GM19023 (cell line): ENCODE measurements around the gene C11orf65.
"Not testable (repeated sequence)": the region's sequence is repeated elsewhere in the genome, so short reads cannot be mapped to it uniquely, and the experiment has no call there.

Source experiments
- ATAC-seq: cut with Tn5 transposase; IDR thresholded peaks from one replicate; pipeline ENCODE4 v1.9.1; 2021; ENCODE audit warnings: mild to moderate bottlenecking, moderate library complexity; ENCODE audit not compliant: unreplicated experiment

Gene C11orf65

GRCh38 chr11:108474664-108475463 is 7.5 kb upstream of the C11orf65 start:
- ATAC-seq, result no peak

DNA sequence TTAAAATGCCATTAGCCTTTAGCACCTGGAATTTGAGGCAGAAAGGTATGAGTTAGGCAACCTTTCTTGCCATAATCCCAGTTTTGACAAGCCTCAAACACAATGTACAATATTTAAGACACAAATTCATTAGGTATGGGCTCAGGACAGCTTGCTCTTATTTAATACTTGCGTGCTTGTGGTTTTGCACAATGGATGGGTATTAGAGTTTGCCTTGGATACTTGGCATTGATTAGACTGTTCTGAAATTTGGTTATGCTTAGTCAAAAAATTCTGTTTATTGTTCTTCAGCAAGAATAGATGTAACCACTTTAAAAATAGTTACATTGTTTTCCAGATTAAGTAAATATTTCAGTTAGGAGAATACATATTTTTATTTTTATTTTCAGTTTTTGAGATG is 5.4 kb upstream of the C11orf65 start:
- no peak for ATAC-seq

DNA sequence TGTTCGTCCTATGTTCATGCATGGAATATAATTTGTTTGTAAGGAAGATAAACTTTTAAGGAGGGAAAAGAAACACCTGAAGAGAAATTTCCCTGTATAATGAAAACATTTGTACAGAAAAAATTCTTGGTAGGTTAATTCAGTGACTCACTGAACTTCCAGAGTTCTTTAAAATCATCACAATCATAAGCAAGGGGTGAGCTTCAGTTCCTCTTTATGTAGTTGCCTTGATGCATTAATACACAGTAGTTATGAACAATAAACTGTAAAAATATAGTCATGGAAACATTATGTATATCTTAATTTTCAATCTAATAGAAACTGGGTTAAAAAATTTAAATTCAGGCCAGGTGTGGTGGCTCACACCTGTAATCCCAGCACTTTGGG is 1.1 kb upstream of the C11orf65 start:
- ATAC-seq, result no peak

GRCh38 chr11:108466405-108466804 is 924 bp downstream of the C11orf65 start:
- ATAC-seq, result no peak

DNA sequence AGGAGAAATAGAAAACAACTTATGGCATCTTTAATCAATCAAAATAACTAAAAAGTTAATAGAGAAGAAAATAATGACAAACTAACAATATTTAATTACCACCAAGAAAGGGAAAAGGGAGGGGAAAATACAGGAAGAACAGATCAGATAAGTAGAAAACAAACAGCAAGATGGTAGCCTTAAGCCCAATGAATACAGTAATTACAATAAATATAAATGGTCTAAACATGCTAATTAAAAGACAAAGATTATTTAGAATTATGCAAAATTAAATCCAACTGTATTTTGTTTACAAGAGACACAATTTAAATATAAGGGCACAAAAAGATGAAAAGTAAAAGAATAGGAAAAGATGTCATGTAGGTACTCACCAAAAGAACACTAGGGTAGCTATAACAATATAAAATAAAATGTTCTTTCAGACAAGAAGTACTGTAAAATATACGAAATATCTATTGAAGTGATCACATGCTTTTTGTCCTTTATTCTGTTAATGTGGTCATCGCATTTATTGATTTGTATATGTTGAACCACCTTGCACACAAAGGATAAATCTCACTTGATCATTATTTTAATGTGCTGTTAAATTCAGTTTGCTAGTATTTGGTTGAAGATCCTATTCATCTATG is 14.0 kb downstream of the C11orf65 start:
- no peak for ATAC-seq

DNA sequence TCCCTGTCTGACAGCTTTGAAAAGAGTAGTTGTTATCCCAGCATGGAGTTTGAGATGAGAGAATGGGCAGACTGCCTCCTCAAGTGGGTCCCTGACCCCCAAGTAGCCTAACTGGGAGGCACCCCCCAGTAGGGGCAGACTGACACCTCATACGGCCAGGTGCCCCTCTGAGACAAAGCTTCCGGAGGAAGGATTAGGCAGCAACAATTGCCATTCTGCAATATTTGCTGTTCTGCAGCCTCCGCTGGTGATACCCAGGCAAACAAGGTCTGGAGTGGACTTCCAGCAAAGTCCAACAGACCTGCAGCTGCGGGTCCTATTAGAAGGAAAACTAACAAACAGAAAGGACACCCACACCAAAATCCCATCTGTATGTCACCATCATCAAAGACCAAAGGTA is 25.9 kb downstream of the C11orf65 start:
- not testable (repeated sequence) for ATAC-seq

GRCh38 chr11:108436594-108436993 is 30.7 kb downstream of the C11orf65 start:
- ATAC-seq, result no peak

GRCh38 chr11:108435066-108435465 is 32.3 kb downstream of the C11orf65 start:
- ATAC-seq, result no peak

GRCh38 chr11:108432783-108433182 is 34.5 kb downstream of the C11orf65 start:
- ATAC-seq, result no peak

DNA sequence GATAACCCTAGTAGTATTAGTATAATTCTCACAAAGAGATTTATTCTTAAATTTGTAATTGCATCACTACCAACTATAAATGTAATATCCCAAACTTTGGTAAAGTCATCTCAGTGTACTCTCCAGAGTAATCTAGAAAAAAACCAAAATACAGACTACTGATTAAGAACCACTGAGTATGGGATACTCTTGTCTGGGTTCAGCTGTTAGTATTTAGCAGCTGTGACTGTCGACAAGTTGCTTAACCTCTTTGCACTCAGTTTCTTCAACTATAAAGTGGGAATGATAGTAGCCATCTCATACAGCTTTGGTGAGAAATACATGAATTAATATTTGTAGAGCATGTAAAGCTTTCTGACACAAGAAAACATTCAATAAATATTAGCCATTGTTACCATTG is 35.3 kb downstream of the C11orf65 start:
- no peak for ATAC-seq

GRCh38 chr11:108431370-108431769 is 36.0 kb downstream of the C11orf65 start:
- no peak for ATAC-seq

DNA sequence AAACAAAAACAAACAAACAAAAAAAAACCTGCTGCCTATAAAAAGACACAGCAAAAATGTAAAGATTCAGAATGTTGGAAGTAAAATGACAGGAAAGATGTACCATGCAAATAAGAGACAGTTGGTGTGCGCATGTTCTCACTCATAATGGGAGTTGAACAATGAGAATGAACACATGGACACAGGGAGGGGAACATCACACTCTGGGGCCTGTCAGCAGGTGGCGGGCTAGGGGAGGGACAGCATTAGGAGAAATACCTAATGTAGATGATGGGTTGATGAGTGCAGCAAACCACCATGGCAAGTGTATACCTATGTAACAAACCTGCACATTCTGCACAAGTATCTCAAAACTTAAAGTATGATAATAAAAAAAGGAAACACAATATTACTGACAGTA is 49.8 kb downstream of the C11orf65 start:
- ATAC-seq, result not testable (repeated sequence)

DNA sequence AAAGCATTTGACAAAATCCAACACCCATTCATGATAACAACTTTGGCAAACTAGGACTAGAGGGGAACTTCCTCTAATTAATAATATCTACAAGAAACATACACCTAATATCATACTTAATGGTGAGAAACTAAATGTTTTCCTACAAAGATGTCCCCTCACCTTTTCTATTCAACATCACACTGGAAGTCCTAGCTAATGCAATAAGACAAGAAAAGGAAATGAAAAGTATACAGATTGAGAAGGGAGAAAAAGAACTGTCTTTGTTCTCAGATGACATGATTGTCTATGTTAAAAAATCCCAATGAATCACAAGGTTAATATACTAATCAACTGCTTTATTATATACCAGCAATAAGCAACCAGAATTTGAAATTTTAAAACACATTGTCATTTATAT is 52.4 kb downstream of the C11orf65 start:
- ATAC-seq, result no peak

DNA sequence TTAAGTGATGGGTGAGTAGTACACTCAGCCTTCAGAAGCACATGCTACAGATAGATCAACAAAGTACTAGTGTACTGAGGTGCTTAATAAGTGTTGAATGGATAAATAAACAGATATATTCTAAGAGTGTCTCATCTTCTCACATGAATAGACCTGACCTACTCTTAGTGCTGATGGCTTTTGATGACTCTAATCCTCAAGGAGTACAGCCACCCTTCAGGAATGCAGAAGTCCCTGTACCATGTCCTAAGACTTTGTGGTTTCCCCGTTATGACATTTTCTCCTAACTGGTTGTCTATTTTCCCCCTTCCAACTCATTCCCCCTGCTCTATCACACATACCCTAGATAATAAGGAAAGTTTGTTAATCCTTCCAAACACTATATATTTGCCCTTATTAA is 61.6 kb downstream of the C11orf65 start:
- ATAC-seq, result no peak

DNA sequence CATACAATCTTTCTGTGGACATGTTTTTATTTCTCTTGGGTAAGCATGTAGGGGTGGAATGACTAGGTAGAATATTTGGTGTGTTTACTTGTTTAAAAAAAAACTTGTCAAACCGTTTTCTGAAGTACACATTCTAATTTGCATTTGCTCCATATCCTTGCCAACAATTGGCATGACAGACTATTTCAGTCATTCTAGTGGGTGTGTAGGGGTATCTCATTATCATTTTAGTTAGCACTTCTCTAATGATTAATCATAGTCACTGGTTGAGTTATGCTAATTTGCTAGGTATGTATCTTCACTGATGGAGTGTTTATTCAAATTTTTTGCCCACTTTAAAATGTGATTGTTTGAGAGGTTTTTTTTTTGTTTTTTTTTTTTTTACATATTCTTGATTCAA is 64.3 kb downstream of the C11orf65 start:
- no peak for ATAC-seq

GRCh38 chr11:108402241-108402640 is 65.1 kb downstream of the C11orf65 start:
- ATAC-seq, result no peak

DNA sequence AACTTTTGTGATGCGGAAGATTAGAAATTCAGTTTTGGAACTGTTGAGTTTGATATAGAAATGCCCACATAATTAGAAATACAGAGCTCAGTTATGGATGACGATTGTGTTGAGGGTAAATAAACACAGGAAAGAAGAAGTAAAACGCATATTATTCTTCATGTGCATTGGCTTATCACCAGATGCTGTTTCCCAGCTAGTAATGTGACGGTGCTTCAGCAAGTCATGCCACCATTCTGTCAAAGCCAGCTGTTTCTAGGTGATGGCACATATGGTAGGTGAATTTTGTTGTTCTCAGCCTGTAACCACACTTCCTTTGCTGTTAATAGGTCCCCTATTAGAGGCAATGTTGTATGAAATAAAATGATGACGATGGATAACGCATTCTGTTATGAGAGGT is 68.9 kb downstream of the C11orf65 start:
- no peak for ATAC-seq

DNA sequence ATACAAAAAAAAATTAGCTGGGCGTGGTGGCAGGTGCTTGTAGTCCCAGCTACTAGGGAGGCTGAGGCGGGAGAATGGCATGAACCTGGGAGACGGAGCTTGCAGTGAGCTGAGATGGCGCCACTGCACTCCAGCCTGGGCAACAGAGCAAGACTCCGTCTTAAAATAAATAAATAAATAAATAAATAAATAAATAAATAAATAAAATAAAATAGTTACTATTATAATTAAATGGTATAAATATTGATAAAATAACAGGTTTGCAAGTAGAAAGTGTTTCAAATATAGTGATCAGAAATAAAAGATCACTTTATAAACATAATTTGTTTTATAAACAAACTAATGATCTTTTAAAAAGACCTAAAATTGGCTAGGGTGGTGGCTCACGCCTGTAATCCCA is 70.7 kb downstream of the C11orf65 start:
- ATAC-seq, result not testable (repeated sequence)

- no peak for ATAC-seq
These were observed 72.5 kb downstream of the C11orf65 start for GRCh38 chr11:108394744-108395284.

GRCh38 chr11:108393046-108393445 is 74.3 kb downstream of the C11orf65 start:
- ATAC-seq, result no peak

- ATAC-seq, result no peak
These were observed 75.0 kb downstream of the C11orf65 start for GRCh38 chr11:108392353-108392752.

GRCh38 chr11:108388576-108388975 is 78.8 kb downstream of the C11orf65 start:
- ATAC-seq, result no peak
